Activated CD4-positive, alpha-beta T cell treated with anti-CD3 and anti-CD28 coated beads, Interleukin-10, Interleukin-2, amounts not matched to agents 100 ng/mL and 50 ng/mL, durations not matched to agents 16 hours and 8 hours (primary cell): Measurements from ENCODE around the gene METTL14.
"Not testable (repeated sequence)": the region's sequence is repeated elsewhere in the genome, so short reads cannot be mapped to it uniquely, and the experiment has no call there.

Experiments used
- DNase-seq: peaks from one replicate; pipeline ENCODE4 v3.0.0-alpha.2; 2020

Gene METTL14

DNA sequence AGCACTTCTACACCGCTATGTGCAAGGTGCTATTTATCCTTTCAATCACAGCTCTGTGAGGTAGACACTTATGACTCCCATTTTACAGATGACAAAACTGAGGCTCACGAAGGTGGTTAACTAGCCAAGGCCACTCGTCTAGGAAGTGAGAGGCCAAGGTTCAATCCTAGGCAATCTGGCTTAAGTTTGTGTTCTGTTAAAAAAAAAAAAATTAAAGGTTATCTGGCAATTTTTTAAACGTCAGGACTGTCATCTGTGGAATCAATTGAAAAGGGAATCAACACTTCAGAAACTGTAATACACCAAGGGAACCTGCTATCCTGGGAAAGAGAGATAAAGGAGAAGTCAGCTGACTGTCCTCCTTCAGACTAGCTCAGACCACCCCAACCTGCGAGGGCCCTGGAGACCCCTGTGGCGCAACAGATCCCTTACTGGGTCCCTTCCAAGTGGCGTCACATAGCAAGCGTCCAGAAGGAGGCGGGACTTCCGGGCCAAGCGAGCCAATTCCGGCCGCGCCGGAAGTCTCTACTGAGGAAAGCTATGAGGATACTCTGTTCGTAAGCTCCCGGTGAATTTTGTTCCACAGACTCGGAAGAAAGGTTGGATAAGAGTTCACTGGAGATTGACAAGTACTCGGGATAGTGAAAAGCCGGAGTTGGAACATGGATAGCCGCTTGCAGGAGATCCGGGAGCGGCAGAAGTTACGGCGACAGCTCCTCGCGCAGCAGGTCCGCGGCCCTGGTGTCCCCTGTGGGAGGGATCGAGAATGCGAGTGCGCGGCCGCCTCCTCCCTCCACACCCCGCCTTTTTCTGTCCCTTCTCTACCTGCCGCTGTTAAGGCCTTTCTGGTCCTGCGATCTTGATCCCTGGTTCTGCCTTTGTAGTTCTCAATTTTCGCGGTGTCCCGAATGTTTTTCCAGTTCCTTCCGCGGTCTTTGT is at the start of gene METTL14:
Gene METTL14, plus strand, starts transcription at position 520 of the 939 bp plus-strand sequence. Its CDS starts 143 bp downstream, at position 663.
- DNase-seq = peak; percentile 92

DNA sequence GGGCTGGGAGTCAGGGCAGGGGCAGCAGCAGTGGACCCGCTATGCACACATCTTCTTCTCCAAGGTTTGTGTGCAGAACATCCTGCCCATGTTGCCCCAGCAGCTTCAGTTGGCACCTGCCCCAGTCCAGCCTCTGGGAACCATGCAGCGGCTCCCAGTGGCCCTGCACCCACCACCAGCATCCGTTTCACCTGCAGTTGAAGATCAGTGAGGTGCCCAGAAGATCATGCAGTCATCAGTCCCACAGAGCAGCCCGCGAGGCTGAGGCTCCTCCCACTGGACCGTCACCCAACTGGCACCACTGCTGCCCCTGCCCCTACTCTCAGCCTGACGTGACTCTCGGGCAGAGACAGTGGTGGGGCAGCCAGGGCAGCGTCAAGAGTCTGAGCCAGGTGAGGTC is 49.1 kb upstream of the METTL14 start:
- DNase-seq = not testable (repeated sequence)

DNA sequence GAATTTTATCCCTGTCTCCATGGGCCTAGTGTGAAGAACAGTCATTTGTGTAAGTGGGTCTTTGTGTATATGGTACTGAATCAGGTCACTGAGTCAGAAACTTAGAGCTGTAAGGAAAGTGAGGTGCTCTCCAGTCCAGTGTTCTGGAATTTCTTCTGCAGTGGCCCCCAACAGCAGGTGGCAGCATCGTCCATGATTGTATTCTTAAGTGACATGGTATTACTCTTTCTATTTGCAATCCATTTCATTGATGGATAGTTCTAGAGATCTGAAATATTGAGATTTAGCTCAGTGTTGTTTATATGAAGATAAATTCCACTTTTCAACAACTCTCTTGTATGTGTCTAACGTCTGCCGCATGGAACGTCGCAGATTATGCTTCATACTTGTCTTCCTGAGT is 20.5 kb upstream of the METTL14 start:
- peak; percentile 14 for DNase-seq

DNA sequence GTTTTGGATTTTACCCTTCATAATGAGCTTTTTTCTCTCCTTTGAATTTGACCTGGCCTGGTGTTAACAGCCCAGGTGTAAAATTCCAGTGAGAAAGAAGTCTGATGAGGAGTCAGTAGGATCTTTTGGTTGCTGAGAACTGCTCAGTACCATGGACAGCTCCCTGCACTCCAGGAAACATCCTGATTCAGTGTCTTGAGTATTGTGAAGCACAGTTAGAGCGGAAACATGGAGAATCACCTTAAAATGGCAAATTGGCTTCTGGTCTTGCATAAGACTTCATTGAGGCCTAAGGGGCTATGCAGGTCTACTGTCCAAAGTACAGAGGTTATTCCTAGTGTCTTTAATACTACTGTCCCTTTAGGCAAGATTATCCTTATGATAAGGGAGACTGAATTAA is 16.0 kb upstream of the METTL14 start:
- DNase-seq = peak; percentile 36

DNA sequence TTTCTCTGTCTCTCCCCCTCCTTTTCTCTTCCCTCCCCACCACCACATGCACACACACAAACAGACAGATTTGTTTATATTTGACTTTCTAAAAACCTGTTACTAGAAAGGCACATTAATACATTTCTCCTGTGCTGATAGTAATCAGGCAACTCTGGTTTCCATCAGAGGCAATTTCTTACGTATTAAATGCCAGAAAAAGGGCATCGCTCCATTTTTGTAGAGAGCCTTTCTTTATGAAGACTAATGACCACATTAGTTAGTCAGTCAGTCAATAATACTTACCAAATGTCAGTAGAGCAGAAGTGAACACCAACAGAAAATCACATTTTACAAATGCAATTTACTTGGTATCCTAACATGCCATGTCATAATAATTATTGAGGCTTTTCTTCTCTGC is 14.2 kb upstream of the METTL14 start:
- DNase-seq = not testable (repeated sequence)

DNA sequence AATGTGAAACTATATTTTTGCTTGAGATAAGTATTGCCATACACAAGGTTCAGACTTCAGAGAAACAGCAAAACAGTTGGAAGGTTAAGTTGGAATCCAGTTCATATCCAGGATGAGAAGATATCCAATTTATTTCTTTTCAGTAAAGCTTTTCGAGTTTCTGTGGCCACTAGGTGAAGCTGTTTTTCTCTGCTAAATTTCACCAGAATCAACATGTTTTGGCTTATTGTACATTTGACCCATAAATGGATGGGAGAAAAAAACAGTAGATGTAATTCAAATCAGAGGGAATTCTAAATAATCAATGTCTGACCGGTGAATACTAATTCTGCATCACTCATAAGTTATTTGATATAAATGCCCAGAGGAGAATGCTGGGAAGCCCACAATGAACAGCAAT is 9.1 kb upstream of the METTL14 start:
- DNase-seq = no peak

DNA sequence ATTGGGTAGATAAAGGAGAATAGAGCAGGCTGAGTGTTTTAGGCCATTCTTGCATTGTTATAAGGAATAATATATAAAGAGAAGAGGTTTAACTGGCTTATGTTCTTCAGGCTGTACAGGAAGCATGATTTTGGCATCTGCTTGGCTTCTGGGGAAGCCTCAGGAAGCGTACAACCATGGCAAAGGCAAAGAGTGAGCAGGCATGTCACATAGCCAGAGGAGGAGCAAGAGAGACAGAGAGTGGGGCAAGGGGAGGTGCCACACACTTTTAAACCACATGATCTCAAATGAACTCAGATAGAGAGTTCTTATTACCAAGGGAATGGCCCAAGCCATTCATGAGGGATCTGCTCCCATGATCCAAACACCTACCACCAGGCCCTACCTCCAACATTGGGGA is 4.4 kb upstream of the METTL14 start:
- DNase-seq = no peak

DNA sequence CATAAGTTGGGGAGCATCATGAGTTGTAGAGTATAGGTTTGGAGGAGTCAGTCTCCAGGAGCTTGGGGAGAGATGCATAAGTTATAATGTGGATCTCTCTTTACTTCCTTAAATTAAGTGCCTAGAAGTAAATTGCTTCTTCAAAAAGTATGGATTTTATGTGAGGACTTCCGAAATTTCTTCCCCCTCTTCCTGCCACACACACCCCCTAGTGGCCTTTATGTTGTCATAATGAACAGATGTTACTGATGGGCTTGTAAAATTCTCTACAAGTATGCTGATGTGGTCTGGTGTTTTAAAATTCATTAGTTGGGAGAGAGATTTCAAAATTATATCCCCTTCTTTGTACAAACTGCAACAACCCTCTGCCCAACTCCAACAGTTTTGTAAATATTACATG is 2.3 kb upstream of the METTL14 start:
- no peak for DNase-seq

DNA sequence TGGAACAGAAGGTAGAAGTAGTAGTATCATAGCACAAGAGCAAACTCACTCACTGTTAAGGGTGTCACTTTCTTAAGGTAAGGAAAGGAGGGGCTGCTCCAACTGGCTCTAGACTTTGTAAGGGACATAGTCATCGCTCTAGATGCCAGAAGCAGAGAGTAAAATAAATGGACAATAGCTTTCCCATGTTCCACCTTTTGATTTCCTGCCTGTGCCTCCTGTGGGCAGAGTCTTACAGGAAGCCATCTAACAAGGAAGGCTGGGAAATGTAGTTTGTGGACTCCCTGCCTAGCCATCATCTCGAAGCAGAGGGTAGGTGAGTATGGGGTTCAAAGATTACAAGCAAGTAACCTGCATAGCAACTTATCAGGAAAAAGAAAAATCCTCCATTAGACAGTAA is 1.7 kb upstream of the METTL14 start:
- peak; percentile 9 for DNase-seq

DNA sequence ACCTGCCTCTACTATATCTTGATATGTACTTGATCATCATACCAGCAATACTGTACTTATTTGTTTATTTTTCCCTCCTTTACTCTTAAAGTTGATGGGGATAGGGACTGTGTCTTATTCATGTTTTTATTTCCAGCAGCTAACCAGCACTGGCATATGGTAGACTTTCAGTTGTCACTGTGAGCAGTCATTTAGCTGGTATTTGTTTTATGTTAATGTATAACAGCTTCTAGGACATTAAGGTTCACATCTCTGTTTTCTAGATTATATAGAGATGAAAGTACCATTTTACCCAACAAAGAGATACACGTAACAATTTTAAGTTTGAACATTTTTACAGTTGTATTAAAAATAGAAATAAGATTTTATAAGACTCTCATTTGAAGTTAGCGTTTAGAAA is 17.9 kb downstream of the METTL14 start:
- no peak for DNase-seq

DNA sequence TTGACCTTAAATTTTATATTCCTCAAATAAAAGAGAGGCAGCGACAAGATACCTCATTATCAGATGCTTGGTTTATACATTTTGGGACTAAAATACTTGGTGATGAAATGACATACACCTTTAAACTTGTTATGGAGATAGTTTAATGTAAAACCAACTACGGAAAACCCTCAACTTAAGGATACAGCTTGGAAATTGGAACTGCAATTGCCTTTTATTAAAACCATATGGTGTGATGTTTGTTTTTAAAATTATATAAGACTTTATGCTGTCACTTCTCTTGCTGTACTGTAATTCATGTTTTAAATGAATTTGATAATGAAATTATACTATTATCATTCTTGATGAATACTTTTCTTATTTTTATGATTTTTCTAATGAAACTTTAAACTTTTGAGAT is 25.9 kb downstream of the METTL14 start:
- DNase-seq = no peak

DNA sequence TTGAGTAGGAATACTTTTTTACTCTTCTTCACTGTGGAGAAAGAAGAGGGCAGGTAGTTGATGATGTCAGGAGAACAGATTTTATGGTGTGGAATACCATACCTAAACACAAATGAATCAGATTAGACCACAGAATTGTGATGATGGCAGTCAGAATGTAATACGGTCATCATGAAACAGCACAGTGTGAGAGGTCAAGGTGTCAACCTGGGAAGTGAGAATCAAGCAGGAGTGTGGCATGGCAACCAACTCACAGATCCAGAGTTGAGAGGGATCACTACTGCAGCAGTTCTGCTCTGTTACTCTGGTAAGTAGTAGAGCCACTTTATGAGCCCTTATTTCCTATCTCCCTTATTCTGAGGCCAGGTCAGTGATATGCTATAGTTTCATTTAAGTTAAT is 27.7 kb downstream of the METTL14 start:
- DNase-seq = peak; percentile 37

DNA sequence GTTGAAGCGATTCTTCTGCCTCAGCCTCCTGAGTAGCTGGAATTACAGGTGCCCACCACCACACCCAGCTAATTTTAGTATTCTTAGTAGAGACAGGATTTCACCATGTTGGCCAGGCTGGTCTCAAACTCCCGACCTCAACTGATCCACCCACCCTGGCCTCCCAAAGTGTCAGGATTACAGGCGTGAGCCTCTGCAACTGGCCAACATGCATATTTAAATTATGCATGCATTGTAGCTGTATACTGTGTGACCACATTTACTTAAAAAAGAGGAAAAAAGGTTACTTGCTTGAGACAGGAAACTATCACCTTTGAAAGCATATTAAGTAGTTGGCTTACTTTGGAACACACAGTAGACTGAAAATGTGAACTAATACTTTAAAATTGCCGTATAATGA is 29.5 kb downstream of the METTL14 start:
- no peak for DNase-seq

DNA sequence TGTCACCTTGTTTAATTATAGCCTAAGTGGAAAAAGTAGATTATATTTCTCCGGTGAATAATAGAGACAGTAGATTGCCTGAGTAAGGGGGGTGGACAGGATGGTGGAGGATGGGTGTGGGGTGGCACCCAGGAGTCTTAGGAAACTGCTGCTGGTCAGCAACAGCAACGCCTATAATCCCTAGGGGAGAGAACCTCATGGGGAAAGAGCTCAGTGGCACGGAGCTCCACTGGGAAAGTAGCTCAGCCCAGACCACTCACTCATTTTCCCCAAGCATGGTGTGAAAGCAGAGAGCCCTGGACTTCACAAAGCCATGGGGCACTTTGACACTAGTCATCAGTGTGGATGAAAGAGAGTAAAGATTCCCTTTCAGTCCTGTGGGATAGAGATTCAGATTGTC is 31.1 kb downstream of the METTL14 start:
- DNase-seq = no peak

DNA sequence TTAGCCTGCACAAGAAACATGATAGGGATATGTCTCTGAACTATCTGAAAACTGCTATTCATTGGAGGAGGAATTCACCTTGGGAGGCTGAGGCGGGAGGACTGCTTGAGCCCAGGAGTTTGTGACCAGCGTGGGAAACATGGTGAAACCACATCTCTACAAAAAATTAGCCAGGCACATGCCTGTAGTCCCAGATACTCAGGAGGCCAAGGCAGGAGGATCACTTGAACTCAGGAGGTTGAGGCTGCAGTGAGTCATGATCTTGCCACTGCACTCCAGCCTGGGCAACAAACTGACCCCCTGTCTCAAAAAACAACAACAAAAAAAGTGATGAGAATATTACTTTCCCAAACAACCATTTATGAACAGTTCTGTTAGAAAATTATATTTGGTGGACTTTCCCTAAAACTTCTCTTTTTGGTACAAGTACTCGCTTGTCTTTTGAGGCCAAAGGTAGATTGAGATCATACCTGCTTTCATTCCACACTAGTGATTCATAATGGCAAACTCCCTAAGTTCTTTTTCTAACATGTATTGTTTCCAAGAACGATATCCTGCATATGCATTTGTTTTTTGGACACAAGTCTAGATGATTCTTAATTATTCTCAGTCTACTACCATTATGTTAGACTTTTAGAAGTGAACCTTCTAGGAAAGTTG is 33.4 kb downstream of the METTL14 start:
- no peak for DNase-seq

DNA sequence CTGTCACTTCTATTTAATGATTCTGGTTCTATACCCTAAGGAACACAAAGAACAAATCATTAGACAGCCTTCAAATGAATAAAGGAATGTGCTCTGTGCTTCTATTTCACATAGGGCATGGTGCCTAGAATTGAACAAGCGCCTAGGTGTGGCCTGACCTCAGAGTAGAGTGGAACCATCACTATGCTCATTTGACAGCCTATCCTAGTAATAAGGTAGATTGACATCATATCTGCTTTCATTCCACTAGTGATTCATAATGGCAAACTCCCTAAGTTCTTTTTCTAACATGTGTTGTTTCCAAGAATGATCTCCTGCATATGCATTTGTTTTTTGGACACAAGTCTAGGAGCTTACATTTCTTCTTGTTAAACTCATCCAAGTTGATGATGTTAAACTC is 36.6 kb downstream of the METTL14 start:
- no peak for DNase-seq

DNA sequence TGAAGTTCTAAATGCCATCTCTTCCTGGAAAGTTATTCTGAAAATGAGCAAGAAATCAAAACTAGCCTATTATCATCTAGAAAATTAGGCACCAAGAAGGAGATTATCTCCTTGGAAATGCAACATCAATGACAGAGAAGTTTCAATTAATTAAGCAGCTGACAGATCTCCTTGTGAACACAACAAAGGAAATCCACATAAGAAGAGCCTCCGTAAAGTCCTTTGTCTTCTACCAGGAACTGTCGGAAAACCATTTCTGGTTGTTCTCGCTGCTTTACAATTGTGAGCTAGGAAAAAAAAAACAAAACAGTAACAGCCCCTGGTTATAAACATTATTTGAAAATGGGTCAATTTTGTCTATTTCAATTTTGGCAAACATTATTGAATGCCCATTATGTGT is 38.2 kb downstream of the METTL14 start:
- DNase-seq = no peak

DNA sequence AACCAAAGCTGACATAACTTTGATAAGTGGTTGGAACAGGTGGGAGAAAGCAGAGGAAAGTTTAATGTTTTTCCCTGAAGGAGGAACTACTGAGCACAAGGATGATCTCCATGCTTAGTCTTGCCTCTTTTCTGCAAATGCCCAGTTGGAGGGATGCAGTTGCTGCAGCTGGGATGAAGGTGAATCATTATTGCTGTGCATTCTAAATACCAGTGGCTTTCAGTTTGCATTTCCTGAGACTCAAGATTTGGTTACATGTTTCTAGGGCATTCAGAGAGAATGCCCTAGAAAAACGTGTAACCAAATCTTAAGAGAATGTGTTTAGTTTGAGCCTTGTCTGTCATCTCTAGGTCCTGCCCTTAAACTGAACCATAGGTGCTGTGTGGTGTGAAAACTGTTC is 42.2 kb downstream of the METTL14 start:
- DNase-seq = no peak

DNA sequence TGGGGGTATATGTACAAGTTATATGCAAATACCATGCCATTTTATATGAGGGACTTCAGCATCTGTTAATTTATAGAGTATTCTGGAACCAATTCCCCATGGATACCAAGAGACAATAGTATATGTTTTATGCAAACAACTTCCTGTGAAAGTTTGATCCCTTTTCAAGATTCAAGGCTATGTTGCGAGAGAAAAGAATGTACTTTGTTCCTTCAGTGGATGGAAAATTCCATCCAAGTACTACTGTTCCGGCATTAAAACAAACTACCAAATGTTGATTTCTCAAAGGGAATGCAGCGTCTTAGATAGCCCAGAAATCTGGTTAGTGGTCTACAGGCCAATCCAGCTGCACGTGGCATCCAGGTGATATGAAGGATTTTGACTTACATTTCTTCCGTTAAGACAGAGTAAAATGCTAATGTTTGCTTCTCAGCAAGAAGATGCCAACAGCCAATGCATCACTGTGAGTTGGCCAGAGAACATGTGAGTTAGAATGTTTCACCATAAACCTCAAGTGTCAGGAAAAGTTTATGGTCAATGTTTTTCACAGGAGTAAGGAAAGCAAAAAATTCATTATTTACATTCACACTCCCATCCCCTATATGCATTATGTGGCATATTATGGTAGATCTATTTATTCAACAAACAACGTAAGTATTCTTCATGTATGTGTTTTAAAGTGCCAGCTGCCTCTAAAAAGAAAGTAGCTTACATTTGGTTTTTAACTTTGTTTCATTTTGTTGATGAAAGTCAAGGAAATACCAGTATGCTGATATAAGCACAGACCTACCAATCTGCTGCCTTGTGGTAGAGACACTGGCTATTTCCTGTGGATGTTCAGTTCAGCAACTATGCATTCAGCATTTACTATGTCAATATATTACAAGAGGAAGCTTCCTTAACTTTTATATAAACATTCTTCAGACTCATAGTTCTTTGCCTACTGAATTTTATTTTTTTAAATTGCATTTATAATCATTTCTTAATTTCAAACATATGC is 44.4 kb downstream of the METTL14 start:
- DNase-seq = no peak

DNA sequence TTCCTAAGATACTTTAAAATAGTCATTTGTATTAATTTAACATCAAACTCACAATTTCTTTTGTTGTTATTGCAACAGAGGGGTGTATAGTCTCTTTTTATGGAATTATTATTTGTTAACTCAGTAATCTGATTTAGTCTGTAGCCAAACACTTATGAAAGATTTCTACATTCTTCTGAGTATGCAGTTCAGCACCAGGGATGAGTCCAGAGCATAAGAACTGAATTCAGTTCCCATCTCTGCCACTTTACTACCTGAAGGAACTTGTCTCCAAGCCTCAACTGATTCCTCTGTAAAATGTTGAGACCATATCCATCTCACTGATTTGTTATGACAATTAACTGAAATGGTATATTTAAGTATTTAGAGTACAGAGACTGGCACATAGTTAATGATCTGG is 45.5 kb downstream of the METTL14 start:
- no peak for DNase-seq

DNA sequence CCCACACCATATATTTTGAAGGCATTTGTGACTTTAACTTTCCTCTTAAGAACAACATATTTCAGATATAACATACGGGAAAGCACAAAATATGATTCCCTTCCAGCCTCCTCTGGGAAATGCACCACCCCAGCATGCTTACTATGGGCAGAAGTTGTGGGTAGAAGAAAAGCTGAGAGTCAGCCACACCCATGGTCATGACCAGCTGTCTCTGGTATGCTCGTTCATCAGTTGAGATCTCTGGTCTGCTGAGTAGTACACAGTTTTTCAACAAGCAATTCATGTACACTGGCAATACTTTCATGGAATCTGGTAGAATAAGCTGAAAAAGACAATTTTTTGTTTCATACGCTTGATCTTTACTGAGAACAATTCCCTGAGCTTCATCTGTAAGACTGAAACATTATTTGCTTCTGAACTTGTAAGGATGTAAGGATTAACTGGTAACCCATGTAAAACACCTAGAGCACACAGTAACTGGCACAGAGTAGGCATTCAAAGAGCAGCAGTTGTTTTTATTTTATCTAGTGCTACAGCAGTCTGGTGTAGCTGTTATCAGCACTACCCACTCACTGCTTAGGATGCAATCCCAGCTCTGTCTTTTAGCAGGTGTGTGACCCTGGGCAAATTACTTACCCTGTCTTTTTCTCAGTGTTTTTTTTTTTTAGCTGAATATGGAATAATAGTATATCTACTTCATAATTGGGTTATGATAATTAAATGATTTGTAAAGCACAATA is 47.6 kb downstream of the METTL14 start:
- DNase-seq = no peak

DNA sequence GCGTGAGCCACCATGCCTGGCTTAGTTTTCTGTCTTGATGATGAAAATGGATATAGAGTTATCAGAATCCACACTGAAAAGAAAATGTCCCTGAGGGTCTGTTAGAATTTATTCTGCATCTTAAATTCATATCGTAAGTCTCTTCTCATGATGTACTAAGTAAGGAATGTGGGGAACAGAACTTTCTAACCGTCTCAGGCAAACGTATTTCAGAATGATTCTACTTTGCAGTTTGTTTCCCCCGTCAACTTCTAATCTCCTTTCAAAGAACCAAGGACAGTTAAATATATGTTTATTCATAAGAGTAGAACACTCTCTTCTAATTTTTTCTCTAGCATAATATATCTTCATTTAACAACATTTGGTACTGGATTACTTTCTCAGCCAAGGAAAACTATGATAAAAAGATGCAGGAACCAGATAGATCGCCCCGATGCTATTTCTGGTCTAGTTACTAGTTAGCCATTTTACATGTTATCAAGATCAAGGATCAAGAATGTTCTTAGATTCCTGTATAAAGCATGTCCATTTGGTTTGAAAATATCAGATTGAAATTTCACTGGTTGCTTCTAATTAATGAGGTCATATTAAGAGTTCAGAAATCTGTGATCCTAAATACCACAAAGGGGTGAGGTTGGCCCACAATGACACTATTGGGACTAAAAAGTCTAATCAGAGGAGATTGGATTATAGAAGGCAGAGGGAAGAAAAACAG is 49.5 kb downstream of the METTL14 start:
- DNase-seq = no peak
